Thyroid gland (tissue), 4 donors: ENCODE data around the gene PPP2R5D. TPM values are rescaled to one million over a fixed set of nuclear protein-coding genes. Genes with fewer than 3 reads are reported as not detected.
A peak's percentile ranks its signal among the peaks of the same experiment; 100 is the strongest.

Experiments used
- DNase-seq, 2 donors: peaks; one replicate each; pipeline ENCODE4 v3.0.0-alpha.2; 2019
- H3K27ac ChIP-seq, 3 donors: fragments of 200-600 bp; sonication (generic); 1 replicate in 2 of 3; 2 replicates in 1 of 3; pipeline ENCODE4 v1.5.1; 2016 to 2019; ENCODE audit warnings: mild to moderate bottlenecking in 1 of 3, moderate library complexity in 1 of 3
- H3K27me3 ChIP-seq: fragments of 200-600 bp; sonication (generic); one replicate; pipeline ENCODE4 v1.5.1; 2019
- H3K36me3 ChIP-seq, 2 donors: fragments of 200-600 bp; sonication (generic); one replicate each; pipeline ENCODE4 v1.5.1; 2016 to 2019
- H3K4me1 ChIP-seq, 2 donors: fragments of 200-600 bp; sonication (generic); one replicate each; pipeline ENCODE4 v1.5.1; 2017 to 2019
- H3K4me3 ChIP-seq, 3 donors: fragments of 200-600 bp; sonication (generic); replicated peaks in 1 of 3; 1 replicate in 2 of 3; 2 replicates in 1 of 3; pipeline ENCODE4 v1.5.1; 2016; ENCODE audit warnings: mild to moderate bottlenecking in 1 of 3
- H3K9me3 ChIP-seq: fragments of 200-600 bp; sonication (generic); one replicate; pipeline ENCODE4 v1.5.1; 2017
- CTCF ChIP-seq, 6 experiments: fragments of 200-600 bp in 3 of 6; fragments of 450-650 bp in 3 of 6; sonication (generic) in 3 of 6; IDR thresholded peaks; one replicate each; pipeline ENCODE4 v1.5.1; 2016 to 2019; ENCODE audit warnings: antibody characterized with exemption in 6 of 6, mild to moderate bottlenecking in 2 of 6, inconsistent platforms in 1 of 6, moderate library complexity in 1 of 6
- POLR2A ChIP-seq, 2 donors: fragments of 450-650 bp; IDR thresholded peaks; one replicate each; pipeline ENCODE4 v1.6.1; 2017; ENCODE audit warnings: antibody characterized with exemption in 2 of 2, mild to moderate bottlenecking in 2 of 2, moderate library complexity in 1 of 2
- WGBS, 2 donors: methylation state at CpG; one replicate each; pipeline ENCODE4 v1.1.5; 2017; 5-methylcytosine and 5-hydroxymethylcytosine counted together
- intact Hi-C: fragments of 100-400 bp; cut with DNase I; formaldehyde crosslinking; loops from one replicate; pipeline ENCODE4 v1.15.1; 2023
- total RNA-seq, 4 donors: library from RNA; depleted of rRNA; stranded (reverse); fragments of >200 nt; gene quantifications; one replicate each; pipeline ENCODE4 v1.2.3, GENCODE V29; 2016

The PPP2R5D gene
- total RNA-seq, 4 donors from 2014 or later: 22.8 to 47.0 (median 28.2) TPM

- intact Hi-C loops: loop anchor here (10.0 kb wide), 1 partner anchor 110 kb away; no protein-coding TSS in a partner anchor
- H3K27ac ChIP-seq: peak overlapping the region; percentile 30 to 58 (median 42)
- WGBS, 2 donors: 0 to 2% methylated on average over 7 of the region's 7 CpGs
- peaks cover 20 to 22% of the 10 kb centered on the region in 2 donors for H3K36me3 ChIP-seq
- H3K4me3 ChIP-seq: peak overlapping the region; percentile 29 to 73 (median 61)
- no peak for TF ChIP-seq CTCF (IDR thresholded peaks at IDR 0.05)
- TF ChIP-seq POLR2A (IDR thresholded peaks at IDR 0.05): no peak
- peaks cover 28 to 39% of the 10 kb centered on the region in 2 donors for H3K4me1 ChIP-seq
- H3K9me3 ChIP-seq: no peaks in the 10 kb centered on the region
- DNase-seq: no peak
- no peaks in the 10 kb centered on the region for H3K27me3 ChIP-seq
Measured at GRCh38 chr6:43014434-43014909, 30.1 kb downstream of the PPP2R5D start.

- Histone ChIP-seq H3K27ac (peak overlapping the region in 2 of 3 donors; percentile 17 to 64), H3K9me3 (no peaks in the 10 kb centered on the region), H3K36me3 (peaks cover 11 to 13% of the 10 kb centered on the region in 2 donors), H3K4me1 (peaks cover 35 to 47% of the 10 kb centered on the region in 2 donors), H3K27me3 (no peaks in the 10 kb centered on the region), H3K4me3 (no peak overlapping the region)
- TF ChIP-seq POLR2A (IDR thresholded peaks at IDR 0.05) (no peak), CTCF (IDR thresholded peaks at IDR 0.05) (no peak)
- DNase-seq: peak; percentile 25 to 37
- WGBS, 2 donors: 63 to 69% methylated on average over 7 of the region's 7 CpGs
- intact Hi-C loops: loop anchor here (5.0 to 10.0 kb wide), 3 partner anchors 36 to 112 kb away; partner anchors contain the start of genes CUL7 and PEX6
Measured at GRCh38 chr6:43016176-43016942, 32.0 kb downstream of the PPP2R5D start.

GRCh38 chr6:43016943-43017334 is 32.6 kb downstream of the PPP2R5D start:
- intact Hi-C loops: loop anchor here (5.0 to 10.0 kb wide), 3 partner anchors 35 to 112 kb away; partner anchors contain the start of genes CUL7 and PEX6
- no peaks in the 10 kb centered on the region for H3K27me3 ChIP-seq
- peak in 1 of 2 donors; percentile 23 for DNase-seq
- WGBS, 2 donors: 78 to 93% methylated on average over 4 to 12 of the region's 12 CpGs
- TF ChIP-seq CTCF (IDR thresholded peaks at IDR 0.05) (no peak), POLR2A (IDR thresholded peaks at IDR 0.05) (no peak)
- peak overlapping the region in 2 of 3 donors; percentile 17 to 64 for H3K27ac ChIP-seq
- no peak overlapping the region for H3K4me3 ChIP-seq
- no peaks in the 10 kb centered on the region for H3K9me3 ChIP-seq
- H3K4me1 ChIP-seq: peaks cover 35 to 47% of the 10 kb centered on the region in 2 donors
- H3K36me3 ChIP-seq: peaks cover 9 to 11% of the 10 kb centered on the region in 2 donors

- Histone ChIP-seq H3K36me3 (peaks cover 7 to 11% of the 10 kb centered on the region in 2 donors), H3K27ac (no peak overlapping the region), H3K27me3 (no peaks in the 10 kb centered on the region), H3K4me3 (no peak overlapping the region), H3K4me1 (peaks cover 36 to 48% of the 10 kb centered on the region in 2 donors), H3K9me3 (no peaks in the 10 kb centered on the region)
- intact Hi-C loops: loop anchor here (5.0 to 10.0 kb wide), 3 partner anchors 33 to 114 kb away; partner anchors contain the start of genes CUL7 and PEX6
- DNase-seq: no peak
- WGBS, 2 donors: 91 to 92% methylated on average over 2 of the region's 2 CpGs
- no peak for TF ChIP-seq POLR2A (IDR thresholded peaks at IDR 0.05)
- no peak for TF ChIP-seq CTCF (IDR thresholded peaks at IDR 0.05)
Measured at GRCh38 chr6:43019152-43019551, 34.8 kb downstream of the PPP2R5D start.
